DOHH2 (cell line): ENCODE results near the gene STK33.

ENCODE experiments used
- H3F3A ChIP-seq: fragments of 200-600 bp; sonication (generic), shearing (Covaris generic); 2 replicates; pipeline ENCODE4 v1.6.0; 2016; ENCODE audit warnings: antibody characterized with exemption, mild to moderate bottlenecking; ENCODE audit not compliant: control insufficient read depth, insufficient read depth
- H3K27ac ChIP-seq: fragments of 200-600 bp; sonication (generic); 2 replicates; pipeline ENCODE4 v1.5.1; 2014; ENCODE audit warnings: low read depth, mild to moderate bottlenecking, low read length, moderate library complexity
- H3K27me3 ChIP-seq: fragments of 200-600 bp; sonication (generic); 2 replicates; pipeline ENCODE4 v1.6.1; 2014; ENCODE audit warnings: mild to moderate bottlenecking, low read length, mixed read lengths; ENCODE audit not compliant: control insufficient read depth
- H3K36me3 ChIP-seq: fragments of 200-600 bp; sonication (generic); 2 replicates; pipeline ENCODE4 v1.6.1; 2014; ENCODE audit warnings: mild to moderate bottlenecking, low read length, moderate library complexity, mixed read lengths; ENCODE audit not compliant: control insufficient read depth
- H3K4me1 ChIP-seq: fragments of 200-600 bp; sonication (generic); 2 replicates; pipeline ENCODE4 v1.6.1; 2014; ENCODE audit warnings: mild to moderate bottlenecking, low read length, mixed read lengths; ENCODE audit not compliant: control insufficient read depth
- H3K4me2 ChIP-seq: fragments of 200-600 bp; sonication (generic); 2 replicates; pipeline ENCODE4 v1.6.0; 2014; ENCODE audit warnings: mild to moderate bottlenecking, low read length, moderate library complexity
- H3K4me3 ChIP-seq: fragments of 200-600 bp; sonication (generic); 2 replicates; pipeline ENCODE4 v1.5.1; 2014; ENCODE audit warnings: mild to moderate bottlenecking, low read length, mixed read lengths
- H3K79me2 ChIP-seq: fragments of 200-600 bp; sonication (generic); 2 replicates; pipeline ENCODE4 v1.6.1; 2014; ENCODE audit warnings: mild to moderate bottlenecking, low read length, mixed read lengths; ENCODE audit not compliant: control insufficient read depth
- H3K9me2 ChIP-seq: fragments of 200-600 bp; sonication (generic); replicated peaks from 2 replicates; pipeline ENCODE4 v1.6.1; 2014; ENCODE audit warnings: mild to moderate bottlenecking, low read length, mixed read lengths; ENCODE audit not compliant: control insufficient read depth
- H3K9me3 ChIP-seq: fragments of 200-600 bp; sonication (generic); 2 replicates; pipeline ENCODE4 v1.6.1; 2014; ENCODE audit warnings: antibody characterized with exemption, low read length, mixed read lengths; ENCODE audit not compliant: control insufficient read depth, insufficient read depth
- H4K20me1 ChIP-seq: fragments of 200-600 bp; sonication (generic); 2 replicates; pipeline ENCODE4 v1.6.0; 2014; ENCODE audit warnings: low read depth, mild to moderate bottlenecking, antibody characterized with exemption, low read length, moderate library complexity; ENCODE audit not compliant: control insufficient read depth, insufficient read depth
- CTCF ChIP-seq: fragments of 200-600 bp; sonication (generic); IDR thresholded peaks from one replicate; pipeline ENCODE4 v1.5.1; 2014; ENCODE audit warnings: antibody characterized with exemption, mild to moderate bottlenecking, low read depth, low read length; ENCODE audit not compliant: poor library complexity, severe bottlenecking
- EZH2phosphoT487 ChIP-seq: fragments of 200-600 bp; sonication (generic); IDR thresholded peaks from 2 replicates; pipeline ENCODE4 v1.6.1; 2017; ENCODE audit warnings: borderline replicate concordance, mild to moderate bottlenecking, antibody characterized with exemption, low read length, moderate library complexity, mixed read lengths

The STK33 gene

GRCh38 chr11:8365216-8365941 lies 228.6 kb downstream of the STK33 start:
- TF ChIP-seq EZH2phosphoT487 (no peak), CTCF (peak; percentile 70)
- Histone ChIP-seq H3K4me3 (no peak overlapping the region), H3K4me1 (no peaks in the 10 kb centered on the region)

GRCh38 chr11:8363921-8364320 lies 230.1 kb downstream of the STK33 start:
- no peaks in the 10 kb centered on the region for H4K20me1 ChIP-seq
- H3K4me2 ChIP-seq = no peak overlapping the region
- H3K79me2 ChIP-seq = no peaks in the 10 kb centered on the region
- no peaks in the 10 kb centered on the region for H3K9me2 ChIP-seq
- H3K4me3 ChIP-seq = no peak overlapping the region
- no peaks in the 10 kb centered on the region for H3K4me1 ChIP-seq
- no peaks in the 10 kb centered on the region for H3K9me3 ChIP-seq
- no peak overlapping the region for H3K27ac ChIP-seq
- no peaks in the 10 kb centered on the region for H3K36me3 ChIP-seq
- H3F3A ChIP-seq = no peaks in the 10 kb centered on the region
- TF ChIP-seq CTCF (no peak), EZH2phosphoT487 (no peak)
- H3K27me3 ChIP-seq = no peaks in the 10 kb centered on the region

More at GRCh38 chr11:8365216-8365941, 228.6 kb downstream of the STK33 start:
- no peaks in the 10 kb centered on the region for H4K20me1 ChIP-seq
- H3K36me3 ChIP-seq = no peaks in the 10 kb centered on the region
- no peaks in the 10 kb centered on the region for H3F3A ChIP-seq
- H3K9me2 ChIP-seq = no peaks in the 10 kb centered on the region
- H3K9me3 ChIP-seq = no peaks in the 10 kb centered on the region
- H3K27ac ChIP-seq = no peak overlapping the region
- no peak overlapping the region for H3K4me2 ChIP-seq
- H3K27me3 ChIP-seq = no peaks in the 10 kb centered on the region
- no peaks in the 10 kb centered on the region for H3K79me2 ChIP-seq

GRCh38 chr11:8362899-8363298 lies 231.1 kb downstream of the STK33 start:
- Histone ChIP-seq H3K4me2 (no peak overlapping the region), H3K9me2 (no peaks in the 10 kb centered on the region), H3K4me3 (no peak overlapping the region), H3K79me2 (no peaks in the 10 kb centered on the region), H4K20me1 (no peaks in the 10 kb centered on the region), H3F3A (no peaks in the 10 kb centered on the region), H3K27ac (no peak overlapping the region), H3K4me1 (no peaks in the 10 kb centered on the region), H3K27me3 (no peaks in the 10 kb centered on the region), H3K36me3 (no peaks in the 10 kb centered on the region), H3K9me3 (no peaks in the 10 kb centered on the region)
- TF ChIP-seq CTCF = no peak
- TF ChIP-seq EZH2phosphoT487 = no peak
